ENCODE measurements around the gene OR1F1.
"Not testable (repeated sequence)": the region's sequence is repeated elsewhere in the genome, so short reads cannot be mapped to it uniquely, and the experiment has no call there.

Gene OR1F1

GRCh38 chr16:3205939-3206338 is 17.9 kb downstream of the OR1F1 start:
- not testable (repeated sequence) for DNase-seq

GRCh38 chr16:3207086-3207953 is 19.3 kb downstream of the OR1F1 start:
- DNase-seq = no peak

GRCh38 chr16:3212006-3212405 is 24.0 kb downstream of the OR1F1 start:
- no peak for DNase-seq

- no peak for DNase-seq
Measured at GRCh38 chr16:3212567-3212966, 24.6 kb downstream of the OR1F1 start.

- no peak for DNase-seq
Measured at GRCh38 chr16:3214904-3215600, 27.0 kb downstream of the OR1F1 start.

- no peak for DNase-seq
Measured at GRCh38 chr16:3215601-3216262, 27.7 kb downstream of the OR1F1 start.

- no peak for DNase-seq
Measured at GRCh38 chr16:3216263-3216640, 28.2 kb downstream of the OR1F1 start.

- DNase-seq = no peak
Measured at GRCh38 chr16:3220839-3221238, 32.8 kb downstream of the OR1F1 start.

- DNase-seq = no peak
Measured at GRCh38 chr16:3223913-3224515, 36.0 kb downstream of the OR1F1 start.

GRCh38 chr16:3234543-3234856 is 46.5 kb downstream of the OR1F1 start:
- no peak for DNase-seq

- DNase-seq = peak; percentile 93
Measured at GRCh38 chr16:3234857-3235561, 47.0 kb downstream of the OR1F1 start, which contains the start of gene ZNF200. ZNF200 (minus strand) TSS chr16:3235158; CDS start chr16:3233755, 1,403 bp downstream.

GRCh38 chr16:3235856-3236669 is 48.1 kb downstream of the OR1F1 start:
- DNase-seq = no peak

- DNase-seq = no peak
Measured at GRCh38 chr16:3241761-3242160, 53.8 kb downstream of the OR1F1 start.

GRCh38 chr16:3242709-3243108 is 54.7 kb downstream of the OR1F1 start:
- DNase-seq = no peak

- DNase-seq = no peak
Measured at GRCh38 chr16:3243882-3244281, 55.9 kb downstream of the OR1F1 start.

- no peak for DNase-seq
Measured at GRCh38 chr16:3246002-3246401, 58.0 kb downstream of the OR1F1 start.

- no peak for DNase-seq
Measured at GRCh38 chr16:3246876-3247275, 58.9 kb downstream of the OR1F1 start.

GRCh38 chr16:3248596-3248995 is 60.6 kb downstream of the OR1F1 start:
- DNase-seq = no peak

GRCh38 chr16:3249020-3249419 is 61.0 kb downstream of the OR1F1 start:
- DNase-seq = no peak

GRCh38 chr16:3249451-3249850 is 61.4 kb downstream of the OR1F1 start:
- DNase-seq = no peak

GRCh38 chr16:3252967-3253366 is 65.0 kb downstream of the OR1F1 start:
- no peak for DNase-seq

GRCh38 chr16:3254309-3254708 is 66.3 kb downstream of the OR1F1 start:
- DNase-seq = no peak

Data from NCI-H1092 treated with DMSO at 0.1 percent for 48 hours (cell line).